Parathyroid adenoma (tissue), 2 donors: Measurements from ENCODE around the gene FAM222B.
A peak's percentile ranks its signal among the peaks of the same experiment; 100 is the strongest.

Source experiments
- H2AFZ ChIP-seq: fragments of 300-600 bp; sonication (generic); one replicate; pipeline ENCODE4 v1.7.0; 2017; ENCODE audit warnings: antibody characterized with exemption, mild to moderate bottlenecking
- H3K27ac ChIP-seq: fragments of 300-600 bp; sonication (generic); one replicate; pipeline ENCODE4 v1.7.0; 2017
- H3K27me3 ChIP-seq: fragments of 300-600 bp; sonication (generic); one replicate; pipeline ENCODE4 v1.7.0; 2017; ENCODE audit warnings: low read length; ENCODE audit not compliant: control insufficient read depth, insufficient read depth
- H3K36me3 ChIP-seq: fragments of 300-600 bp; sonication (generic); one replicate; pipeline ENCODE4 v1.7.0; 2017; ENCODE audit warnings: low read length; ENCODE audit not compliant: control insufficient read depth, insufficient read depth
- H3K4me1 ChIP-seq: fragments of 300-600 bp; sonication (generic); one replicate; pipeline ENCODE4 v1.7.0; 2017; ENCODE audit warnings: control low read depth
- H3K4me2 ChIP-seq: fragments of 300-600 bp; sonication (generic); one replicate; pipeline ENCODE4 v1.7.0; 2017; ENCODE audit warnings: low read length
- H3K4me3 ChIP-seq: fragments of 300-600 bp; sonication (generic); one replicate; pipeline ENCODE4 v1.7.0; 2017; ENCODE audit warnings: low read depth, low read length
- H3K79me2 ChIP-seq: fragments of 300-600 bp; sonication (generic); one replicate; pipeline ENCODE4 v1.7.0; 2017; ENCODE audit warnings: control low read depth
- H3K9ac ChIP-seq: fragments of 300-600 bp; sonication (generic); one replicate; pipeline ENCODE4 v1.7.0; 2017; ENCODE audit warnings: mild to moderate bottlenecking
- H3K9me3 ChIP-seq: fragments of 300-600 bp; sonication (generic); one replicate; pipeline ENCODE4 v1.7.0; 2017; ENCODE audit warnings: low read length; ENCODE audit not compliant: control insufficient read depth
- CTCF ChIP-seq: fragments of 300-600 bp; sonication (generic); IDR thresholded peaks from one replicate; pipeline ENCODE4 v1.7.0; 2017; ENCODE audit warnings: antibody characterized with exemption, mild to moderate bottlenecking
- donor health status: primary hyperparathyroidism.

FAM222B gene

GRCh38 chr17:28760601-28761562, 81.7 kb downstream of the FAM222B start:
- H3K36me3 ChIP-seq = no peaks in the 10 kb centered on the region
- H3K9ac ChIP-seq = no peak overlapping the region

GRCh38 chr17:28759256-28759865, 83.2 kb downstream of the FAM222B start:
- TF ChIP-seq CTCF = no peak
- no peak overlapping the region for H3K9ac ChIP-seq
- no peaks in the 10 kb centered on the region for H3K27me3 ChIP-seq
- H3K9me3 ChIP-seq = no peaks in the 10 kb centered on the region
- peaks cover 2% of the 10 kb centered on the region for H3K4me1 ChIP-seq
- H2AFZ ChIP-seq = no peak overlapping the region
- H3K27ac ChIP-seq = no peak overlapping the region
- H3K79me2 ChIP-seq = peaks cover 3% of the 10 kb centered on the region
- H3K36me3 ChIP-seq = no peaks in the 10 kb centered on the region
- H3K4me3 ChIP-seq = no peak overlapping the region
- no peak overlapping the region for H3K4me2 ChIP-seq

More at GRCh38 chr17:28760601-28761562, 81.7 kb downstream of the FAM222B start:
- Histone ChIP-seq H3K9me3 (no peaks in the 10 kb centered on the region), H2AFZ (no peak overlapping the region), H3K27me3 (no peaks in the 10 kb centered on the region), H3K27ac (peak overlapping the region; percentile 25), H3K4me3 (no peak overlapping the region), H3K4me2 (no peak overlapping the region), H3K79me2 (peaks cover 3% of the 10 kb centered on the region), H3K4me1 (peaks cover 2% of the 10 kb centered on the region)
- TF ChIP-seq CTCF = no peak

- H3K36me3 ChIP-seq = no peaks in the 10 kb centered on the region
- H3K4me3 ChIP-seq = no peak overlapping the region
- H3K79me2 ChIP-seq = peaks cover 3% of the 10 kb centered on the region
- H3K9me3 ChIP-seq = no peaks in the 10 kb centered on the region
- no peak overlapping the region for H3K27ac ChIP-seq
- H3K9ac ChIP-seq = no peak overlapping the region
- H3K4me1 ChIP-seq = peaks cover 2% of the 10 kb centered on the region
- TF ChIP-seq CTCF = no peak
- no peak overlapping the region for H3K4me2 ChIP-seq
- no peak overlapping the region for H2AFZ ChIP-seq
- no peaks in the 10 kb centered on the region for H3K27me3 ChIP-seq
Observed at GRCh38 chr17:28758411-28759121, 84.0 kb downstream of the FAM222B start.

- Histone ChIP-seq H3K27ac (no peak overlapping the region), H3K9me3 (no peaks in the 10 kb centered on the region), H2AFZ (no peak overlapping the region), H3K9ac (no peak overlapping the region), H3K27me3 (no peaks in the 10 kb centered on the region), H3K4me3 (no peak overlapping the region), H3K79me2 (peaks cover 3% of the 10 kb centered on the region), H3K4me2 (no peak overlapping the region), H3K4me1 (no peaks in the 10 kb centered on the region), H3K36me3 (no peaks in the 10 kb centered on the region)
- no peak for TF ChIP-seq CTCF
Observed at GRCh38 chr17:28756049-28756804, 86.4 kb downstream of the FAM222B start.
